NCI-H82 treated with DMSO at 0.1 percent for 48 hours (cell line): ENCODE measurements around the gene PIGN.
"Not testable (repeated sequence)": the region's sequence is repeated elsewhere in the genome, so short reads cannot be mapped to it uniquely, and the experiment has no call there.

ENCODE experiments used
- DNase-seq: peaks from one replicate; lab custom pipeline; 2025; ENCODE audit not compliant: unreplicated experiment; lab: John Stamatoyannopoulos, UW

PIGN gene

DNA sequence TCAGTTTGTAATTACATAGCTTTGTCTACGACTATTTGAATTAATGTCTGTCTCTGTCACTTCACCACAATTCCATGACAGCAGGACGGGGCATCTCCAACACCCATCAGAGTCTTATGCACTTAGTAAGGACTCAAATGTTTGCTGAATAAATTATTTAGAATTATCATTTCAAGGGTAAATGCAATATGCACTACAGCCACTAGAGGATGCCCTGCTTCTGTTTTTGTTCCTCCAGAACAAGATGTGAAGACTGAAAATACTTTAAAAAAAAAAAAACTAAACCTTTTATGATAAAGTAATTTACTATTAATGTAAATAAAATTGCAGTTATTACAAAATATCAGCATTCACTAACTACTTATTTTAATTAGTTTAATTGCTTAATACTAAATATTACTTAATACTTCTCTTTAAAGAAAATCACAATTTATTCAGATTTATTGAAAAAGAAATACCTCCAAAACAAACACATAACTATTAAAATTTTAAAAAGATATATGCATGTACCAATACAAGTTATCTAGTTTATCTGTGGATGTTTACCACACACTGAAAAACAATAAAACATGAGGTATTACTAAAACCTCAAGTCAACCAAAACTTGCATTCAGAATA, 3.2 kb downstream of the PIGN start:
- DNase-seq: peak; percentile 14

DNA sequence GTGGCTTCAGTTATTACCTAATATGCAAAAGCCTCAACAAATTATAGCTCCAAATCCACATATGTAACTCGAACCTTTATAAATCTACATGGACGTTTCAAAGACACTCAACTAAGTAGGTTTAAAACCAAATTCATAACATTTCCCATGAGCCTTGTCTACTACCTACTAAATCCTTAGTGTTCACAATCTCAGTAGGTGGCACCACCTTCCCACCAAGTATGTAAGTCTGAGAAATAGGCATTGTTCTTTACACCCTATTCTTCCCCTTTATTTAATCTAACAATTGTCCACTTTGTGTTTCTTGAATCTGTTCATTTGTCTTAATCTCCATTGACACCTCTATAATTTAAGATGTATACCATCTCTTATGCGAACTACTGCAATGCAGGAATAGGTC, 4.6 kb downstream of the PIGN start:
- DNase-seq: no peak

DNA sequence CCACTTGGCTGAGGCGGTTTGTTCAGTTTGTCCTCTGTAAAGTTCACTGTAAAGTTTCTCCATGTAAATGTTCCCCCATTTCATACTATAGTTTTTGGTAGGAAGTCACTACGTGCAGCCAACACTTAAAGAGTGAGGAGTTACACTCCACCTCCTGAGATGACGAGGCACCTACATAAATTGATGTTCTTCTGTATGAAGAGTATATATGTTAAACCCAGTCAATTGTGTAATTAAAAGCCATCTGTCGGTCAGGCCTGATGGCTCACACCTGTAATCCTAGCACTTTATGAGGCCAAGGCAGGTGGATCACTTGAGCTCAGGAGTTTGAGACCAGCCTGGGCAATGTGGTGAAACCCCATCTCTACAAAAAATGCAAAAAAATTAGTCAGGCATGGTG, 7.6 kb downstream of the PIGN start:
- DNase-seq: no peak

DNA sequence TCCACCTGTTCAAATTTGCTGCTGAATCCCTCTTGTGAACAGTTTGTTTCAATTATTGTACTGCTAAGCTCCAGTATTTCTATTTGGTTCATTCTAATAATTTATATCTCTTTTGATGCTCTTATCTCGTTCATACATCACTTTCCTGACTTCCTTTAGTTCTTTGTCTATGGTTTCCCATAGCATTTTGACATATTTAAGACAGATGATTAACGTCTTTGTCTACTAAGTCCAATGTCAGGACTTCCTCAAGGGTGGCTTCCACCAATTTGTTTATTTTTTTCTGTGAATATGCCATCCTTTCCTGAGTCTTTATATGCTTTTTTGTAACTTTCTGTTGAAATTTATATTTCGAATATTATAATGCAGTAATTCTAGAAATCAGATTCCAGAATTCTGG, 9.6 kb downstream of the PIGN start:
- no peak for DNase-seq

DNA sequence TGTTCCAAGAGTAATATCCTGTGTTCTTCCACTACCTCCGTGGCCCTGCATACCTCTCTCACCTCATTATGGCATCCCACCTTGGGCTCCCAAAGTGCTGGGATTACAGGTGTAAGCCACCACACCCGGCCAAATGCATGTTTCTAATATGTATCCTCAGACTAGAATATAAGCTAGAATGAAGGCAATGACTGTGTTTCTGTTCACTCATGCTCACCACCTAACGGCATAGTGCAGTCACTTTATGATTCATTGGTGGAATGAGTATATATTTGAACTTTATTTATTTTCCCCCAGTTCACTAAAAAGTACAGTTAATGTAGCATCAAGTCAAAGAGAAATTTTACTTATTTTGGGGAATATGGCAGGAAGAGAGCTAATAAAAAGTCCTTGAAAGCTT, 11.3 kb downstream of the PIGN start:
- DNase-seq: no peak

DNA sequence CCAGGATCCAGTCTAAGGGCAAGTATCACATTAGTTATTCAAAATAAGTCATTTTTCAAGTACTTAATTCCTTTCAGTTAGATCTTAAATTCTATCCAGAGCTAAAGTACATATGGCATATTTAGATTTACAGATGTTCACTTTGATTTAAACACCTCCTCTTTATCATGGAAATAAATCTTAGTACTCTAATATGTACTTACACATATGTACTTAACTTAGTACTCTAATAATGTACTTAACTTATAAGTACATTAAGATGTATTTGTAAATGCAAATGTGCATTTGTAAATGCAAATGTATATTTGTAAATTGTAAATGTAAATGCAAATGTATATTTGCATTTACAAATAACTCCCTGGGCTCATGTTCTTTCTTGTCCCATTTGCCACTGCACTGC, 14.6 kb downstream of the PIGN start:
- no peak for DNase-seq

DNA sequence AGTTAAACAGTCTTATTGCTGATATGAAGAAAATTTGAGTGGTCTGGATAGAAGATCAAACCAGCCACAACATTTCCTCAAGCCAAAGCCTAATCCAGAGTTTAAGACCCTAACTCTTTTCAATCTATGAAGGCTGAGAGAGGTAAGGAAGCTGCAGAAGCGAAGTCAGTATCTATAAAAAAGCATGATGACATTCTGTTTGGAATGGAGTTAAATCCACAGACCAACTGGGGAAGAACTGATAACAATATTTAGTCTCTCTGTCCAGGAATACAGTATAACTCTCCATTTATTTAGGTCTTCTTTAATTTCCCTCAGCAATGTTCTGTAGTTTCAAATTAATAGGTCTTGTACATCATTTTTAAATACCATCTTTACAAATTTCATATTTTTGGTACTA, 16.0 kb downstream of the PIGN start:
- no peak for DNase-seq

DNA sequence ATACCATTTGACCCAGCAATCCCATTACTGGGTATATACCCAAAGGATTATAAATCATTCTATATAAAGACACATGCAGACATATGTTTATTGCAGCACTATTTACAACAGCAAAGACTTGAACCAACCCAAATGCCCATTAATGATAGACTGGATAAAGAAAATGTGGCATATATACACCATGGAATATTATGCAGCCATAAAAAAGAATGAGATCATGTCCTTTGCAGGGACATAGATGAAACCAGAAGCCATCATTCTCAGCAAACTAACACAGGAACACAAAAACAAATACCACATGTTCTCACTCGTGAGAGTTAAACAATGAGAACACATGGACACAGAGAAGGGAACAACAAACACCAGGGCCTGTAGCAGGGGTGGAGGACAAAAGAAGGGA, 20.3 kb downstream of the PIGN start:
- DNase-seq: not testable (repeated sequence)

DNA sequence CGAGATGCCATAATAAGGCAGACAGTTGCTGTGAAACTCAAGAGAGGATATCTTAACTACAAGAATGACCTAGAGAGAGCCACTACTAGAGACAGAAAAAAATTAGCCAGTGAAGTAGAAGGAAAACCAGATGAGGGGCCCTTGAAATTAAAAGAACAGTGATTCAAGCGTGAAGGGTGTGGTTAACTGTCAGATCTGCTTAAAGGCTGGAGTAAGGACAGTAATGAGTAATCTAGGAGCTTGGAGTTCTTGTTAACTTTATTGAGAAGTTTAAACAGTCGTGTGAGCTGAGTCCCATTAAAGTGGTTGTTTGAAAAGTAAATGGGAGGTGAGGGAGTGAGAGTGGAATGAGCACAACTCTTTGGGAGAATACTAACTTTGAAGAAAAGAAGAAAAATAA, 21.3 kb downstream of the PIGN start:
- no peak for DNase-seq

DNA sequence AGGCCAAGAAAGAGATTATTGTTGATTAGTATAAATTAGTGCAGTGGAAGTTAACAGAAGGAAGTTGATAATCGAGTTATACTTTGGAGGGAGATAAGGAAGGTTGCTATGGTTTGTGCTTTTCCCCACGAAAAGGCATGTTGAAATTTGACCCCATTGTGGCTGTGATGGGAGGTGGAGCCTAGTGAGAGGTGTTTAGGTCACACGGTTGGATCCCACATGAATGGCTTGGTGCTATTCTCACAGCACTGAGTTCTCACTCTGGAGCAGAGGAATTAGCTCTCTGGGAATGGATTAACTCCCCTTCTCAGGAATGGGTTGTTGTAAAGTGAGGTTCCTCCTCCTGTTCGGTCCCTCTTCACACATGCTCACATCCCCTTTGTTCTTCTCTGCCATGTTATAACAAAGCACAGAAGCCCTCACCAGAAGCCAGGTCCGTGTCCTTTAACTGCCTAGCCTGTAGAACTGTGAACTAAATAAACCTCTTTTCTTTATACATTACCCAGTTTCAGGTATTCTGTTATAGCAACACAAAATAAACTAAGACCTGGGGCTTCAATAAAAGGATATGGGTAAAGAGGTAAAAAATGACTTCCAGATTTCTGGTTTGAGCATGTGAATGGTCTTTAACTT, 21.9 kb downstream of the PIGN start:
- DNase-seq: no peak

DNA sequence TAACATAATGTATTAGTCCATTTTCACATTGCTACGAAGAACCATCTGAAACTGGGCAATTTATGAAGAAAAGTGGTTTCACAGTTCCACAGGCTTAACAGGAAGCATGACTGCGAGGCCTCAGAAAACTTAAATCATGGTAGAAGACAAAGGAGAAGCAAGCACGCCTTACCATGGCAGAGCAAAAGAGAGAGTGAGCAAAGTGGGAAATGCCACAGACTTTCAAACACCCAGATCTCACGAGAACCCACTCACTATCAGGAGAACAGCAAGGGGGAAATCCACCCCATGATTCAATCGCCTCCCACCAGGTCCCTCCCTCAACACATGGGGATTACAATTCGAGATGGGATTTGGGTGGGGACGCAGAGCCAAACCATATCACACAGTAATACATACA, 22.5 kb downstream of the PIGN start:
- no peak for DNase-seq

DNA sequence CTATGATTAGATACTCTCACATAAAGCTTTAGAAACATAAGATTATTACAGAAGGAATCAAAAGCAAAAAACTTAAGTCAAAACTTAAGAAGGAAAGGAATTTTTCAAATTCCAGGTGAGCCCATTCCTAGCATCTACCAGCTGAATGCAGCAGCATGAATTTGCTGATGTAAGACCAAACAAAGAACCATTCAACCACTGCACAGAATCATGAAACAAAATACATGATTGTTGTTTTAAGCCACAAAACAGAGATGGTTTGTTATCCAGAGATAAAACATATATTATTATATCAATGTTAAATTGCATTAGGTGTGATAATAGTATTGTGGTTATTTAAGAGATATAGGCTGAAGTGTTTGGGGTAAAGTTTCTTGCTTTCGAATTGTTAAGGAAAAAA, 29.0 kb downstream of the PIGN start:
- no peak for DNase-seq

DNA sequence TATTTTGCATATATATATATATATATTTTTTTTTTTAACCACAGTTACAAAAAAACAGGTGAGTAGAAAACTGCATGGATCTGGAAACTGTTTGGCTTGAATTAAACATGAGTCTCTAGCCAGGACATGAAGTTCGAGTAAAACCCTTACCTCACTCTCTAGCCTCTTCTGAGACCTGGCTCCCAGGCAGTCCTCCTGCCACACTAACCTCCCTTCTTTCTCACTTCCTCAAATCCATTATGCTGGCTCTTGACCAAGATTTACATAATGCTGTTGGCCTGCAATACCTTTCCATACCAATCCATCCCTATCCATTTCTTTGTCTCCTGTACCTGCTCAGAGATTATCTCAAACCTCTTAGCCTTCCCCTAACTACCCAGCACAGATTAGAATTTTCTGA, 34.0 kb downstream of the PIGN start:
- DNase-seq: no peak

DNA sequence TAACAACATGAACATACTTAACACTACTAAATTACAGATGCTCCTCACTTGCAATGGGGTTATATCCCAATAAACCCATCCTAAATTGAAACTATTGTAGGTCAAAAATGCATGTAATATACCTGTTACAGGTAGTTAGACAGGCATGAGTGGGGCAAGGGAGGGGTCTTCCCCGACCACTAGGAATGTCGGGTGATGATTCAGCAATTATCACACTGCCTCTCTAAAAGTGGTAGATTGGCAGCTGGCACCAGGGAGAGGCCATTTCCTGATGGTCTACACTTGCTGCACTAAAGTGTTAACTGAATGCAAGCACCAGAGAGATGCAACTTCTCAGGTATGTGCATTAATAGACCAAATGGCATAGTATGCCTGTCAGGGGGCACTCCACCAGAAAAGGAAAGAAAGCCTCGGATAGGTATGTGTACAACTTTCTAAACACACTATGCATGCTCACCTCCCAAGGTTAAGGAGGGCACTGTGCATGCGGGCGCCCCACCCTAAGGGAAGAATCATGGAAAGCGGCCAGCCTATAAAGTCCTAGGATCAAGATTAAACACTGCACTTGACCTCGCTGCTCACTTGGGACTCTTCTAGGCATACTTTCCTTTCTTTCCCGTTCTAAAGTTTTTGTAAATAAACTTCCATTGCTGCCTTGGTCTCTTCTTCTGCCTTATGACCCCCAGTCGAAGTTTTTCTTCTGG, 35.6 kb downstream of the PIGN start:
- no peak for DNase-seq

DNA sequence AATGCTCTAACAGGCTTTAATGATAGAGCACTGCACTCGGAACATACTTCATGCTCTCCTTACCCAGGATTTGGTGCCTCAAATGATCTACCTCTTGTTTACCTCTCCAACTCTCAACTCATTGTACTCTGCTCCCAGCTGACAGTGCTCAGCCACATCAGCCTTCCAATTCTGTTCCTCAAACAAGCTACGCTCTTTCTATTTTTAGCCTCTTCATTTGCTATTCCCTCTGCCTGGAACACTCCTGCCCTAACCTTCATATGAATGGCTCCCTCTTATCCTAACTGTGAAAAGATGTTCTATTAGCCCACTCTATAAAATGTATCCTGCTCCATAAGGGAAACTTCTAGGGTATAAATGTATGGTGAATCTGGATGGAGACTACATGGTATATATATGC, 42.5 kb downstream of the PIGN start:
- no peak for DNase-seq

DNA sequence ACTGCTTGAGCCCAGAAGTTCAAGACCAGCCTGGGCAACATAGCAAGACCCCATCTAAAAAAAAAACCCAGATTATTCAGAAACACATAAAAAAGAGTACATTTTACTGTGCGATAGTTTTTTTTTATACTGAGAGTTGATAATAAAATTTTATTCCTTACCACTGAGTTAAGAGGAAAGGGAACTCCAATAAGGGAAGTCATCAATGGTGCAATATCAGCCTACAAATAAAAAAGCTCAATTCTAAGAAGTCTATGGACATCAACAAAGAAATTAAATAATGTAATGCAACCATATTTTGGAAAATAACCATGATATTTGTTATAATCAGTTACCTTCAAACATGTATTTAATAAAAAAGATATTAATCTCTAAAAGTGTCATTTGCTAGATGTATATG, 46.6 kb downstream of the PIGN start:
- DNase-seq: no peak

DNA sequence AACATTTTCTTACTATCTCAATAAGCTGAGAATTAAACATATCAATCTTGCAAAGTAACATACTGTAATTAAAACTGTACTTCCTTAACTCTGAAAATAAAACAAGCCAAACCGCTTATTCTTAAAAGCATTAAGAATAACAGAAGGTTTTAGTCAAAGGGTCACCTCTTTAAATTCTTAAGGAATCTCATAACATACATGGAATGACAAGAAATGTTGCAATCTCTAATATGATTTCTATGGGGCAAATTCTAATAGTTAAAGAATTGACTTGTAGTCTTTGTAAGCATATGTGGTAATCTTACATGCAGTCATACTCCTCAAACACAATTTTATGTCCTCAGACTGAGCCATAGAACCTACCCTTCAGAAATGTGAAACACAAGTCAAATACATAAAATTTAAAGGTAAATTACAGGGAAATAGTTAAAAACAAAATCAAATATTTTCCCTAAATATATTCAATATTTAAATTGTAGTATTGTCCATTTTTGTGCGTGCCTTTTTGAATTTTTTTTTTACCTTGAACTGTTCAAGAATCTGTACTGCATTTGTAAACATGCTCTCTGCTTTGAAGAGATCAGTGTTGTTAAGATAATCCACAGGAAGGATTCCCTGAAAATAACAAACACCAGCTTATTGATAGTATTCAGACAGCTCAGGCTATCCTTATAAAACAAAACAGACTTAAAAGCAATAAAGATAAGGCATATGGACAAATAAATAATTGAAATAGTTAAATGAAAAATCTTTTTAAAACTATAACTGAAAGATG, 48.2 kb downstream of the PIGN start:
- DNase-seq: no peak

DNA sequence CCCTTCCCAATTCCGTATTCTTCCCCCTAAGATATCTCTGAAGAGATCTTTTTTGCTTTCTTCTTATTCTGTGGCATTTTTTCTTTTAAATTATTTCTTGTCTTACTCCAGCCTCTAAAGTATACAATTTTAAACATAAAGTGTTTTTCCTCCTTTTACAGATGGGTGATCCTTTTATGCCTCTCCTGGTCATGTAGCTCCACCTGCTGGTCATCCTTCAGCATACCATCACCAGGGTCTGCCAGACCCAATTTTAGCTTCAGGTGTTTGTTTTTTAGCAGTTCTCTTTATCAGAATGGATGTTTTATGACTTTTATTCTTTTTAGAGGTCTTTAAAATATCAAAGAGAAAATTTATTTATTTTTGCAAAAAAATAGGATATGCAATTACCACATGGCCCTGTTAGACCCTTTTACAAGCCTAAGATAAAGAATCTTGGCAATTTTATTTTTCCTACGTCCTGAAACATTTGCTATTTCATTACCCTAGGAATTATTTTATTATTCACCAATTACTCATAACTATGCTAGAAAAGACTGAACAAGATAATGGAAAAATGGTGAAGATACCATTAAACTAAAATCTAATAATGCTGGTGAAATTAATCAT, 55.5 kb downstream of the PIGN start:
- DNase-seq: no peak

DNA sequence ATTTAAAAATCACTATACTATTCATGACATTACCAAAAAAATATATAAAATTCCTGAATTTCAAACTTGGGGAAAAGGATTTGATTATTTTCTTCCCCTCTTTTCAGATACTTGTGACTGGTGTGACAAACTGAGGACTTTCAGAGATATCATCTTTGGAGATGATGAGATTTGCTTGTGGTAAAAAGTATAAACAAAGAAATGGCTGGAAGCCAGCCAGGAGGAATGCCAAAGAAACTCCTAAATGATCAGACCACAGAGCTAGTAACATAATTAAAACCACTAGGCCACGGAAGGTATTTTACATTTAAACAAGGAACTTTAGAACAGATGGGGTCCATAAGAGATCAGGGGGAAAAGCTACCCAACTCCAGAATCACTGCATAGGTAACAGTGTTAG, 58.7 kb downstream of the PIGN start:
- DNase-seq: no peak

DNA sequence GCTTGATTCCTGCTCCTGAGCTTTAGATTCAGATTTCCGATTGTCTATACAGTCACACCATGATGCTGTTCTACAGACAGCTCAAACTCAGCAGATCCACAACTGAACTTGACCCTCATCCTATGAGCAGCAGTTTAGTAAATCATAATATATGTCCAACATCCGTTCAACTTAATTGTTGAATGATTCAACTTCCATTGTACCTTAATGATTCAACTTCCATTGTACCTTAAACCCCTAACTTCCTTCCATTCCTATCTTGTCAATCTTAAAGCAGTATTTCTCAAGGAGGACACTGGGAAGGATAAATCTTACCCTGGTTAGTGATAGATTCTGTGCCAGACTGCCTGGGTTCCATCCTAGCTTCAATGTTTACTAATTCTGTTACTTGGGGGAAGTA, 60.1 kb downstream of the PIGN start:
- no peak for DNase-seq

DNA sequence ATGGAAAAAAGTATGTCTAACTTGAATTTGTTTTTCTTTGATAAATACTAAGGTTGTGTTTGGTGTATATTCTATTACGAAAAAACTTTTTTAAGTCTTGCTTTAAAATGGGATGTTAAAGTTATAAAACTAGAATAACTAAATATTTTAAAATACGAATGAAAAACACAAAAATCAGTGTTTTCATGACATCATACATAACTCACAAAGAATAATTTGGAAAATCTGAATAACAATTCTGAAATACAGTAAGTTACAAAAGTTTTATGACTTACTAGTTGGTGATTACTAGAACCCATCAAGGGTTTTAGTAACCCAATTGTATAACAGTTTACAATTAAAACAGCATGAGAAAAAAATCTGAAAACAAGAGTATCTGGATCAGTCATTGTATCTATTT, 61.2 kb downstream of the PIGN start:
- no peak for DNase-seq

DNA sequence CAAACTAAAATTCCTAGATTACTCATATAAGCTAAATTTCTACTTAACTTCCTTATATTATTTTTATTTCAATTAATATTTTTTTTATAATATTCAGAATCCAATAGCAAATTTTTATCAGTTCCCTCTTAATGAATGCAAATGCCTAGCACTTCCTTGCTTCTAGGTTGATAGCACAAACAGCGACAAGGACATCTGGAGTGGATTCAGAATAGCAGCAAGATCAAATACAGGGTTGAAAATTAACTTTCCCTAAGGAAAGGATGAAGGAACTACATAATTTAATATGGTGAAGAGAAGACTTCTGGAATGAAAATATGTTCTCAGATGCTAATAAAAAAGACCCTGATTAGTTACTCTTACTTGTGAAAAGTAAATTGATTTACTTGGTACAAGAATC, 64.5 kb downstream of the PIGN start:
- DNase-seq: no peak
